ENCODE measurements around the gene GSE1.

Gene GSE1

DNA sequence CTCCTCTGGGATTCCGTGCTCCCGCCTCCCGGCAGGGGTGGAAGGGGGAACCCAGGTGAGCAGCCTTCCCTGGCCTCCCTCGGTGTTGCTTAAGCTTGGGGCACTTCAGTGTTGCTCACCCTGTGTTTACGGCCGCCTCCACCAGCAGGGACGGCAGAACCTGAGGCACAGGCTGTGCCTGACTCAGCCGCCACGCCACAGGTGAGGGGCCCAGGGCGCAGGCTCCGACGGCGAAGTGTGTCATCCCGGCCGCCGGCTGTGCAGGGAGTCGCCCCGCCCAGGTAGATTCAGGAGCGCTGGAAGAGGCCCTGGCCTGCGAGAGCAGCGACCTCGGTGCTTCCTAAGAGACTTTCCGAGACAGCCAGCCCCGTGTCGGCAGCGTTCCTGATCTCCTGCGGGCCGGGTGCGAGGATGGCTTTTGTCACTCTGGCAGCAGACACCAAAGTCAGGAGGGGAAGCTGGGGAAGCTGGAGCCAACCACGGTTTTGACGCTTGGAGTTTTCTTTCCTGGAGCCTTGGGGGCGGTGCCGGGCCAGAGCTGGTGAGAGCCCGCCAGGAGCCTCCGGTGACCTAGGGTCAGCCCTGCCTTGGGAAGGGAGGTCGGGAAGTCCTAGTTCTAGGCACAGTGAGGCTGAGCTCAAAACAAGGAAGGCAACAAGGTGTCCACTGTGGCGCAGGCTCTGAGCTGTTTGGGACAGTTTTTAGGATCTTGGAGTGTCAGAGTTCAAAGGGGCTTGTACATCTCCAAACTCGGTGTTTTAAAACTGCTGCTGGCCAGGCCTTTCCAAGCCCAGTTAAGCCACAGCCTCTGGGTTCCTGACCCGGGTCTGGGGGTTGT, 2.1 kb downstream of the GSE1 start:
- Histone ChIP-seq H3K27me3 (ENCODE audit: insufficient read depth, low read length) (no peaks in the 10 kb centered on the region), H3K79me2 (ENCODE audit: control insufficient read depth, insufficient read depth, low read length, unreplicated experiment) (peaks cover 12% of the 10 kb centered on the region), H3K4me3 (ENCODE audit: low read depth, low read length) (no peak overlapping the region), H2AFZ (ENCODE audit: low read length, unreplicated experiment) (no peak overlapping the region), H3K27ac (ENCODE audit: low read depth, low read length) (no peak overlapping the region), H3K4me1 (ENCODE audit: control insufficient read depth, insufficient read depth, low read length, unreplicated experiment) (peaks cover 11% of the 10 kb centered on the region), H3K36me3 (ENCODE audit: insufficient read depth, low read length) (no peaks in the 10 kb centered on the region)

DNA sequence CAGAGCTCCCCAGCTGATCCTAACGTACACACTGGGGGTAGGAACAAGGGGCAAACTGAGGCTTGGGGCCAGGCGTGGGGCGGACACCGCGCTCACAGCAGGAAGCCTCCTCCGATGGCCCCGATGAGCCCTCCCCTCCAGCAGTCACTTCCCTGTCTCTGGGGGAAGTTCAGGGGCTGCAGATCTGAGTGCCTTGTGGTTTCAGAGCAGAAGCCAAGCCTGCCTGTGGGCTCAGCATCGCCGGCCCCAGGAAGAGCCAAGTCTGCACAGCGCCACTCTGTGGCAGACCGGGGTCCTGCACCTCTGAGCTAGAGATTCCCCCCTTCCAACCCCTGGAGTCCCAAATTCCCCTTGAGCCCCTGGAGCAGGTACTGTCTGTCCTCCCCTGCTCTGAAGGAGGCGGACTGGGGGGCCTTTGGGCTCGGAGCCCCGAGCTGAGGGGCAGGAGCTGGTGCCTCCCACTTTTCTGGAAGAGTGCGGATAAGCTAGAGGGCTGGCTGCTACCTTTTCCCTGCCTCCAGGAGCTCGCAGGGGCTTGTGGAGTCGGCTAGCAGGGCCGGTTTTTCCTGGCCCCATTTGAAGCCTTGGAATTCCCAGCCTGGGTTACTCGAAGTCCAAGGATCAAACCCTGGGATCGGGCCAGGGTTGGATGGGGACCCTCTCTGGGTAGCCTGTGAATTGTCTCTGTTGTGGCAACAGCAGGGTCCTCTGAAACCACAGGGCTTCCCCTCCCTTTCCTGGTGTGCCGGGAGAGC, 2.9 kb downstream of the GSE1 start:
- Histone ChIP-seq H2AFZ (ENCODE audit: low read length, unreplicated experiment) (no peak overlapping the region), H3K4me3 (ENCODE audit: low read depth, low read length) (no peak overlapping the region), H3K79me2 (ENCODE audit: control insufficient read depth, insufficient read depth, low read length, unreplicated experiment) (peaks cover 12% of the 10 kb centered on the region), H3K36me3 (ENCODE audit: insufficient read depth, low read length) (no peaks in the 10 kb centered on the region), H3K27me3 (ENCODE audit: insufficient read depth, low read length) (no peaks in the 10 kb centered on the region), H3K27ac (ENCODE audit: low read depth, low read length) (no peak overlapping the region), H3K4me1 (ENCODE audit: control insufficient read depth, insufficient read depth, low read length, unreplicated experiment) (peaks cover 5% of the 10 kb centered on the region)

DNA sequence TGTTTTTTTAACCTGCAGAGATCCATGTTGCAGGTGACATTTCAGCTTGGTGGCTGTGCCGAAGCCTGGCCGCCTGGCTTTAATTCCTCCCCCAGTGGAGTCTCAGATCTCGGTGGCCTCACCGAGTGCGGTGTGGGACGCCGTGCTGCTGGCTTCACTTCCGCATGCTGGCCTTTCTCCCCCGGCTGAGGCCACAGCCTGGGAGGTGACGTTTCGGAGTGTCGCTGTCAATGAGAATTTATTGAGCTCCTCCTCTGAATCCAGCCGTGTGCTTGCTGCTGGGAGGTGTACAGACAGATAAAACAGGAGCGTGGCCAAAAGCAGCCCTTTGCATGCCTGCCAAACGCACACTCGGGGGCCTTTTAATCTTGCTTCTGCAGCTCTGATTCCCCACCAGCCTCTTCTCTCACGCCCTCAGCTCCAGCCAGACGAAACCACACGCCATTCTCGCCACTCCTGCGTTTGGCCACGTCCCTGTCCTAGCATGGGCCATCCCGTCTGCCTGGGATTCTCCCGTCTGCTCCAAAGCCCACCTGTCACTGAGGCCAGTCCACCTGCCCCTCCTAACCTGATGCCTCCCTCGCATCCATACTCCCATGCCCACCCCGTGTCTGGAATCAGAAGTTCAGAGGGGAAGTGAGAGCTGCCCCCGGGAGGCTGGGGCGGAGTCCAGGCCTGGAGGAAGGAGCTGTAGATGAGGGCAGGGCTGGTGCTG, 3.6 kb downstream of the GSE1 start:
- H3K79me2 ChIP-seq (ENCODE audit: control insufficient read depth, insufficient read depth, low read length, unreplicated experiment), result peaks cover 18% of the 10 kb centered on the region

GRCh38 chr16:85617948-85618347, 4.8 kb downstream of the GSE1 start:
- Histone ChIP-seq H3K4me1 (ENCODE audit: control insufficient read depth, insufficient read depth, low read length, unreplicated experiment) (peaks cover 5% of the 10 kb centered on the region), H3K4me3 (ENCODE audit: low read depth, low read length) (no peak overlapping the region), H3K27ac (ENCODE audit: low read depth, low read length) (no peak overlapping the region)

More for the DNA sequence above, 3.6 kb downstream of the GSE1 start:
- no peaks in the 10 kb centered on the region for H3K27me3 ChIP-seq (ENCODE audit: insufficient read depth, low read length)
- H3K4me3 ChIP-seq (ENCODE audit: low read depth, low read length), result no peak overlapping the region
- H3K27ac ChIP-seq (ENCODE audit: low read depth, low read length), result no peak overlapping the region
- peaks cover 5% of the 10 kb centered on the region for H3K4me1 ChIP-seq (ENCODE audit: control insufficient read depth, insufficient read depth, low read length, unreplicated experiment)
- no peak overlapping the region for H2AFZ ChIP-seq (ENCODE audit: low read length, unreplicated experiment)
- no peaks in the 10 kb centered on the region for H3K36me3 ChIP-seq (ENCODE audit: insufficient read depth, low read length)

DNA sequence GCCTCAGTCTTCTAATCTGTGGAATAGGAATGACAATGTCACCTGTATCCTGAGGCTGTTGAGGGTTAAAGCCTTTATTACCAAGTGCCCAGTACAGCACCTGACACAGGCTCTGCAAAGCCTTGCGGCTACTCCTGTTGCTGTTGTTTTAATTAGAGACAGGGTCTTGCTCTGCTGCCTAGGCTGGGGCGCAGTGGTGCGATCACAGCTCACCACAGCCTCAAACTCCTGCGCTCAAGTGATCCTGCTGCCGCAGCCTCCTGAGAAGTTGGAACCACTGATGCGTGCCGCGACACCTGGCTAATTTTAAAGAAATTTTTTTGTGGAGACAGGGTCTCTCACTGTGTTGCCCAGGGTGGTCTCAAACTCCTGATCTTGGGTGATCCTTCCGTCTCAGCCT, 5.4 kb downstream of the GSE1 start:
- Histone ChIP-seq H3K4me3 (ENCODE audit: low read depth, low read length) (no peak overlapping the region), H3K79me2 (ENCODE audit: control insufficient read depth, insufficient read depth, low read length, unreplicated experiment) (peaks cover 30% of the 10 kb centered on the region), H3K27me3 (ENCODE audit: insufficient read depth, low read length) (no peaks in the 10 kb centered on the region), H3K4me1 (ENCODE audit: control insufficient read depth, insufficient read depth, low read length, unreplicated experiment) (peaks cover 5% of the 10 kb centered on the region), H3K36me3 (ENCODE audit: insufficient read depth, low read length) (no peaks in the 10 kb centered on the region), H3K27ac (ENCODE audit: low read depth, low read length) (no peak overlapping the region), H2AFZ (ENCODE audit: low read length, unreplicated experiment) (no peak overlapping the region)

More at GRCh38 chr16:85617948-85618347, 4.8 kb downstream of the GSE1 start:
- Histone ChIP-seq H2AFZ (ENCODE audit: low read length, unreplicated experiment) (no peak overlapping the region), H3K36me3 (ENCODE audit: insufficient read depth, low read length) (no peaks in the 10 kb centered on the region), H3K27me3 (ENCODE audit: insufficient read depth, low read length) (no peaks in the 10 kb centered on the region), H3K79me2 (ENCODE audit: control insufficient read depth, insufficient read depth, low read length, unreplicated experiment) (peaks cover 30% of the 10 kb centered on the region)

DNA sequence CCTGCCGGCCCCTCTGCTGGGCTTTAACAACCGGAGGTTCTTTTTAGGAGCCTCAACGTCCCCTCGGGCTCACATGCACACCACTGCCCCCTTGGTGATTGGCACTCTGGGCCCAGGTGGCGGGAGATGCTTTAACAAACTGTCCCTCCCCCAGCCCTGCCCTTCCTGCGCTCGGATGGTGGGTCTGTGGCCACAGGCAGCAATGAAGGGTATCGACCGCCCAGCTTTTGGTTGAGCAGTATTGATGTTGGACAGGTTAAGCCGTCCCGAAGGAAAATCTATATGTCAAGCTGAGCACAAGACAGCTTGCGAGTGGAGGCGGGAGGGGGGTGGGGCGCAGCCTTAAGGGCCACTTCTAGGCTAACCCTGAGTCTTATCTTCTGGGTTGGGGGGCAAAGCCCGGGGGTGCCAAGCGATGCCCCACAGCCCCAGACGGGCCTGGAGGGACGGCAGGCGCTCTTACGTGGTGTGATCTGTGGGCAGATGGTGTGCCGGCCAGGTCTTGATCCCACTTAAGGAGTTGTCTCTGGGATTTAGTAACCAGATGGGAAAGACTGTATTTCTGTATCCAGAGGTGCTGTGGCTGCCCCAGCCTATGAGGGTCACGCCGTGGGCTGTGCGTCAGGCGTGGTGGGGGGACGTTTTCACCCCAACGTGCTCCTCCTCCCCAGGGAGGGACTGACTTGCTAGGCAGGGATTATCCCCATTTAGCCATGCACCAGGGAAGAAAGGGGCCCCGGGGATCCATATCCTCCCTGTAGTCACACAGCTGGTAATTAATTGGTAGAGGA, 6.2 kb downstream of the GSE1 start:
- no peaks in the 10 kb centered on the region for H3K36me3 ChIP-seq (ENCODE audit: insufficient read depth, low read length)
- no peak overlapping the region for H3K27ac ChIP-seq (ENCODE audit: low read depth, low read length)
- no peak overlapping the region for H2AFZ ChIP-seq (ENCODE audit: low read length, unreplicated experiment)
- no peaks in the 10 kb centered on the region for H3K27me3 ChIP-seq (ENCODE audit: insufficient read depth, low read length)
- H3K79me2 ChIP-seq (ENCODE audit: control insufficient read depth, insufficient read depth, low read length, unreplicated experiment), result peaks cover 34% of the 10 kb centered on the region
- H3K4me3 ChIP-seq (ENCODE audit: low read depth, low read length), result no peak overlapping the region
- peaks cover 5% of the 10 kb centered on the region for H3K4me1 ChIP-seq (ENCODE audit: control insufficient read depth, insufficient read depth, low read length, unreplicated experiment)

GRCh38 chr16:85620374-85620773, 7.3 kb downstream of the GSE1 start:
- Histone ChIP-seq H3K4me3 (ENCODE audit: low read depth, low read length) (no peak overlapping the region), H3K79me2 (ENCODE audit: control insufficient read depth, insufficient read depth, low read length, unreplicated experiment) (peaks cover 34% of the 10 kb centered on the region), H3K27ac (ENCODE audit: low read depth, low read length) (no peak overlapping the region), H3K27me3 (ENCODE audit: insufficient read depth, low read length) (no peaks in the 10 kb centered on the region), H3K4me1 (ENCODE audit: control insufficient read depth, insufficient read depth, low read length, unreplicated experiment) (peaks cover under 1% of the 10 kb centered on the region), H2AFZ (ENCODE audit: low read length, unreplicated experiment) (no peak overlapping the region), H3K36me3 (ENCODE audit: insufficient read depth, low read length) (no peaks in the 10 kb centered on the region)

DNA sequence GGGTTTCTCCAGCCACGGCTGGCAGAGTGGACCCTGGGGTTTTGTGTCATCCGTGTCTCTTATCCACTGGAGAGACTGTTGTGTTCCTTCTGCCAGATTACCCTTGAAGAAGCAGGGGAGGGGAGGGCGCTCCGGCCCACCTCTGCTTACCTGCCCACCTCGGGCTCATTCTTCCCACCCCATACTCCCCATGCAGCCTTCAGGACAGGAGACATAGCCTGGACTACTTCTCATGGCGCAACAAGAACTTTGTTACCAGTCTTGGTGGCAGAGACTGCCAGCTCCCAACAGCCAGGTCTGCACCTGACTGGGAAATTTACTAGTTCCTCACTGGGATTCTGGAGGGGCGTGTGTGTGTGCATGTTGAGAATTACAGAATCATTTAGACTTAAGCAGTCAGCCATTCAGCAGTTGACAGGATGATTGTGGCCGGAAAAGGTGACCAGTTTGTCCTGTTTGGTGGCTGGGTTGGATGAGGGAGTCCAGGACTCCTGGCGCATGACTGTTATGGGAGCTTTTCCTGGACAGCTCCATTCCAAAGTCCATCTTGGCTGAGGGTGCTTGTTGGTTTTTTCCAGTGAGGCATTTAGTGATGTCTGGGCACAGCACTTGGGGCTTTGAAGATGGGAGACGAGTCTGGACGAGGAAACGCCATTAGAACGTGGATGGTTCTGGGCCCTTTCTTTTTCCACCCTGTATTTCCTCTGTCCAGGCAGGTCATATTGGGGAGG, 8.7 kb downstream of the GSE1 start:
- no peak overlapping the region for H3K4me3 ChIP-seq (ENCODE audit: low read depth, low read length)
- H3K36me3 ChIP-seq (ENCODE audit: insufficient read depth, low read length), result no peaks in the 10 kb centered on the region
- H3K27ac ChIP-seq (ENCODE audit: low read depth, low read length), result no peak overlapping the region
- H3K4me1 ChIP-seq (ENCODE audit: control insufficient read depth, insufficient read depth, low read length, unreplicated experiment), result no peaks in the 10 kb centered on the region
- H2AFZ ChIP-seq (ENCODE audit: low read length, unreplicated experiment), result no peak overlapping the region
- no peaks in the 10 kb centered on the region for H3K27me3 ChIP-seq (ENCODE audit: insufficient read depth, low read length)
- H3K79me2 ChIP-seq (ENCODE audit: control insufficient read depth, insufficient read depth, low read length, unreplicated experiment), result peaks cover 39% of the 10 kb centered on the region

GRCh38 chr16:85622683-85623082, 9.6 kb downstream of the GSE1 start:
- H3K27me3 ChIP-seq (ENCODE audit: insufficient read depth, low read length), result no peaks in the 10 kb centered on the region
- H3K36me3 ChIP-seq (ENCODE audit: insufficient read depth, low read length), result no peaks in the 10 kb centered on the region
- H3K27ac ChIP-seq (ENCODE audit: low read depth, low read length), result no peak overlapping the region
- H2AFZ ChIP-seq (ENCODE audit: low read length, unreplicated experiment), result no peak overlapping the region
- peaks cover 42% of the 10 kb centered on the region for H3K79me2 ChIP-seq (ENCODE audit: control insufficient read depth, insufficient read depth, low read length, unreplicated experiment)
- H3K4me1 ChIP-seq (ENCODE audit: control insufficient read depth, insufficient read depth, low read length, unreplicated experiment), result no peaks in the 10 kb centered on the region
- no peak overlapping the region for H3K4me3 ChIP-seq (ENCODE audit: low read depth, low read length)
